ENCODE data around the gene ANKRD44.

ANKRD44 gene

DNA sequence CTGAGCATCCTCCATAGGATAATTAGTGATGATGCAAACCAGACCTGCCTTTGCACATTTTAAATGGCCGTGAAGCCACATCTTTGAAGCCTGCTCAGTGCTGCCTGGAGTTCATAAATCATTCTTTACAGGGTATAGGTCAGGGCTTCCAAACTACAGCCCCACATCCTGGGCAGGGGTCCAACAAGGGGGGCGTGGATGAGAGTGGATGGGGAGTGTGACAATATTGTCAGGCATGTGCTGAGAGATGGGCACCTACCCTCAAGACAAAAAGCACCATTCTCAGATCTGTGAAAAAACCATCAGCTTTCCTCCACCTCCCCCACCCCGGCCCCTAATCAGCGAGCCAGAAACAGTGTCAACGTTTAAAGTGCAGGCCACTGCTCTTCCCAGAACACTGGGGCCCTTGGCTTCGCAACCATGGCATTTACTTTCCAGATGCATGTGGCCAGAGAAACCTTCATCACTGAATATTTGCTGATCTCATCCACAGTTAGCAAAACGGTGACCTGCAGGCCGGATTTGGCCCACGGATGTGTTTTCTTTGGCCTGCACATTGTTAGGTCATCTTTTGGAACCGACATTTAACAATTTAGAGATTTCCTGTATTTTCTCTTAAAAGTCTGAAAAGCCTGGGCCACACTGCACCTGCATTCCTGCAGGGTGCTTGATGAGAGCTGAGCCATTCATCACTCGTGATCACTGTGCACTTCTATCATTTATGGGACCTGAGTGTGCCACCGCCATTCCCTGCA is 130.7 kb downstream of the ANKRD44 start:
- Mint-ChIP-seq H3K36me3 (ENCODE audit: low read depth) (peaks cover 35% of the 10 kb centered on the region), H3K27ac (no peak overlapping the region), H3K27me3 (ENCODE audit: low read depth) (no peaks in the 10 kb centered on the region), H3K4me1 (ENCODE audit: low read depth) (peaks cover 35% of the 10 kb centered on the region), H3K9me3 (no peaks in the 10 kb centered on the region), H3K4me3 (no peak overlapping the region)

DNA sequence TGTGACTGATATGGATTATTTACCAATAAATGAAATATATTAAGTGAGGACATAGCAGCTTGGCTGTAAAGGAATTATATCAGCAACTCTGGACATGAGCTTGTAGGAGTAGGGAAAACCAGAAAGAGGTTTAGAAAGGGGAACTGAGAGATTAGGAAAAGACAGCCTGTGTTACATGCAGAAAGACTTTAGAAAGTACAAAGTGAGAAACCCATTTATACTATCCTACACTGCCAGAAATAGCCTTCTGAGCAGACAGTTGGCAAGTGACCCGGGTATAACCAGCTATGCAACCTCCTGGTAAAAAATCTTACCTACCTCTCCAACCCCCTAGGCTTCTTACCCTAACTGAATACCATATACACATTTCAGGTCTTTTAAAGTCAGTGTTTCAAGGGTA is 134.1 kb downstream of the ANKRD44 start:
- Mint-ChIP-seq H3K9me3 (no peaks in the 10 kb centered on the region), H3K4me1 (ENCODE audit: low read depth) (peaks cover 15% of the 10 kb centered on the region), H3K36me3 (ENCODE audit: low read depth) (peaks cover 15% of the 10 kb centered on the region), H3K27me3 (ENCODE audit: low read depth) (no peaks in the 10 kb centered on the region), H3K4me3 (no peak overlapping the region), H3K27ac (no peak overlapping the region)

DNA sequence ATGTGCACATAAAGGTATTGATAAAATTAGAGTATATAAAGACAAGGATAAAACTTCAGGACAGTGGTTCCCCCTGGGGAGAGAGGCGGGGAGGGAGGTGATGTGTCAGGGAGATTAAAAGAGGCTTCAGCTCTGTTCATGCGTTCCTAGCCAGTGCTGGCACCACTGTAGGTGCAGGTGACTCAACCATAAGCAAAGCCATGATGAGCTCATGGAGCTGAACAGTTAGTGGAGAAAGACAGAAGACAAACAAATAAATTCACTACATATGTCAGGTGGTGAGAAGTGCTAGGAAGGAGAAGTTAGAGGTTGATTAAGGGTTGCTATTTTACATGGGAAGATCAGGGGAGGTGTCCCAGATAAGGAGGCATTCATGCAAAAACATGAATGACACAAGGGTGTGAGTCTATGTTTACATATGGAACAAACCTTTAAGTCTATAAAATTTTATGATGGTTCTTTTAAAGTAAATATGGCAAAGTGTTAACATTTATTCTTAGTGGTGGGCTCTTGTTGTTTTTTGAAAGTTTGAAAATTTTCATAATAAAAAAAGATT is 136.0 kb downstream of the ANKRD44 start:
- H3K4me1 Mint-ChIP-seq (ENCODE audit: low read depth) = peaks cover 18% of the 10 kb centered on the region
- no peak overlapping the region for H3K4me3 Mint-ChIP-seq
- no peaks in the 10 kb centered on the region for H3K9me3 Mint-ChIP-seq
- no peaks in the 10 kb centered on the region for H3K27me3 Mint-ChIP-seq (ENCODE audit: low read depth)
- H3K36me3 Mint-ChIP-seq (ENCODE audit: low read depth) = peaks cover 11% of the 10 kb centered on the region
- H3K27ac Mint-ChIP-seq = no peak overlapping the region

DNA sequence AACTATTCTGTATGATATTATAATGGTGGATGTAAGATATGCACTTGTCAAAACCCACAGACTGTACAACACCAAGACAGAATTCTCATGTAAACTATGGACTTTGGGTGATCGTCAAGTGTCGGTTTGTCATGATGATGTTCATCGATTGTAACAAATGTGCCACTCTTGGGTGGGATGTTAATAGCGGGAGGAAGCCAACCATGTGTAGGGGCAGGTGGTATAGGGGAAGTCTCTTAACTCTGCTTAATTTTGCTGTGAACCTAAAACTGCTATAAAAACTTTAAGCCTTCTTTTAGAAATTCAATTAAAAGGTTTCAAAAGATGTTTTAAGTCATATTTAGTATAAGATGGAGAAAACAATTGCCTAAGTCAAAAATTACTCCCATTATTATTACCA is 139.0 kb downstream of the ANKRD44 start:
- H3K9me3 Mint-ChIP-seq = no peaks in the 10 kb centered on the region
- H3K36me3 Mint-ChIP-seq (ENCODE audit: low read depth) = peaks cover 11% of the 10 kb centered on the region
- H3K4me3 Mint-ChIP-seq = no peak overlapping the region
- H3K4me1 Mint-ChIP-seq (ENCODE audit: low read depth) = peaks cover 34% of the 10 kb centered on the region
- H3K27me3 Mint-ChIP-seq (ENCODE audit: low read depth) = no peaks in the 10 kb centered on the region
- H3K27ac Mint-ChIP-seq = no peak overlapping the region

DNA sequence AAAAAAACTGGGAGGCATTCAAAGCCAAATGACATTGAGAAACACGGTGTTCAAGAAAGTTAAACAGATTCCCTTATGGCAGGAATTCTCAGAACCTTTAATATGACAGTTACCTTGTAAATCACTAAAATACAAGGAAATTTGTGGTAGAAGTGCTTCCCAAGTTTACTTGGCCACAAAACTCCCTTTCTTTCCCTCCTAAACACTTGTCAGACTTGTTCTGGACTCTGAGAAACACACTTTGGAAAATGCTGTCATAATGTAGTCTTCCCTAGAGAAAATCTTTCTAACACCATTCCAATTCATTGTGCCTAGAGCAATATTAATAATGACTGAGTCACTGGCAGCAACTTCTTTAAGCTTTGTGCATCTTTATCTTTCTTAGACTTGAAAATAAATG is 140.4 kb downstream of the ANKRD44 start:
- no peak overlapping the region for H3K4me3 Mint-ChIP-seq
- H3K36me3 Mint-ChIP-seq (ENCODE audit: low read depth) = peaks cover 11% of the 10 kb centered on the region
- H3K9me3 Mint-ChIP-seq = no peaks in the 10 kb centered on the region
- H3K27ac Mint-ChIP-seq = no peak overlapping the region
- H3K4me1 Mint-ChIP-seq (ENCODE audit: low read depth) = peaks cover 28% of the 10 kb centered on the region
- no peaks in the 10 kb centered on the region for H3K27me3 Mint-ChIP-seq (ENCODE audit: low read depth)

DNA sequence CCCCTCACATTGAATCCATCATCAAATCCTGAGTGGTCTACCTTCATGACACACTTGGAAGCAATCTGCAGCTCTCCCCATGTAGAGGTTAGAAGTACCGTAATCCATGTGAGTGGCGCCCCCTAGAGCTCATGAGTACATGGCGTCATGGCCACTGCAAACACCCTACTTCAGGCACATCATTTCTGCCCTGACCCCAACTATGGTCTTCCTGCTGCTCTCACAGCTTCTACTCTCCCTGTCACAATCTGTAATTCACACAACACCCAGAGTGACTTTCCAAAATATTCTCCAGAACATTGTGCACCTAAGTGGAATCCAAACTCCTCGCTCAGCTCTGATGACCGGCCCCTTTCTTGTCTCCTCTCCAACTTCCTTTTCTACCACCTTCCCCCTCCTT is 141.9 kb downstream of the ANKRD44 start:
- Mint-ChIP-seq H3K27ac (peak overlapping the region; percentile 21), H3K4me1 (ENCODE audit: low read depth) (peaks cover 30% of the 10 kb centered on the region), H3K9me3 (no peaks in the 10 kb centered on the region), H3K36me3 (ENCODE audit: low read depth) (peaks cover 13% of the 10 kb centered on the region), H3K27me3 (ENCODE audit: low read depth) (no peaks in the 10 kb centered on the region), H3K4me3 (no peak overlapping the region)

DNA sequence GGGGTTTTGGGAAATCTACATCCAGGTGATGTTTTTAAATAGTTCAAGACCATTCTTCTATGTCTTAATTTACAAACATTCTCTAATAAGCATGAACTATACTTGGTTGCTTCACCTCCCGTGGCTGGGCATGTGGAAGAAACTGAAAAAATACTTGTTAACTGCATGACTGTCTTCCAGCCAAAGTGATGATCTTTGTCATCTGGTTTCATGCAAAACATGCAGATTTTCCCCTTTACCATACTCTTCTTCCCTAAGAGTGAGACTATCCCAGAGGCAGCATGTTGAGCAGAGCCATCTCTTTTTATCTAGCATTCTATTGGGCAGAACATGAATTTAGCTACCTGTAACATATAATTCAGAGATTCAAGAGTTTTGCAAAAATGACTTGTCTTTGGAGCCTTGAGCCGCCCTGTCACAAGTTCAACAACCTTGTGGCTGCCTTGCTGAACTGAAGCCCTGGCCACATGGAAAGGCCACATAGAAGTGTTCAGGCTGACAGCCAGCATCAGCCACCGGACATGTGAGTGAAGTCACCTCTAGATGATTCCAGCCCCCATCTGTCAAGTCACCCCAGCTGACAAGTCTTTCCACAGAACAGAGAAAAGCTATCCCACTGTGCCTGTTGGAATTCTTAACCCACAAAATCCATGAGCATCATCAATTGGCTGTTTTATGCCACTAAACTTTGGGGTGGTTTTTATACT is 142.8 kb downstream of the ANKRD44 start:
- Mint-ChIP-seq H3K27ac (no peak overlapping the region), H3K27me3 (ENCODE audit: low read depth) (no peaks in the 10 kb centered on the region), H3K36me3 (ENCODE audit: low read depth) (peaks cover 16% of the 10 kb centered on the region), H3K4me3 (no peak overlapping the region), H3K4me1 (ENCODE audit: low read depth) (peaks cover 34% of the 10 kb centered on the region), H3K9me3 (no peaks in the 10 kb centered on the region)

DNA sequence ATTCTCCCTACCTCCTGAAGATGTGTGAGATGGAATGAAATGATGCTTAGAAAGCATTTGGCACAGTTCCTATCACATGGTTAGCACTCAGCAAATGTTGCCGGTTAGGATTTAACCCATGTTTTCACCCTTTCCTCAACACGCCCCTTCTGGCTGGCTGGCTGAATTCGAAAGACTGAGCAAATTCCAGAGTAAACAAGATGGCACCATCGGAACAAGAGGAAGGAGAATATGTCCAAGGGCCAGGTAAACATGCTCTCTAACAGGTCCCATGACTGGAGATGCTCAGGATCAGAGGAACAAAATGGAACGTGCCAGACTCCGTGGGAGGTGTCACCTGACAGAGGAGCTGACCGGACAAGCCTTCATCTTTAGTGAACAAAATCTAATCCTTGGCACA is 145.6 kb downstream of the ANKRD44 start:
- Mint-ChIP-seq H3K9me3 (no peaks in the 10 kb centered on the region), H3K4me1 (ENCODE audit: low read depth) (peaks cover 48% of the 10 kb centered on the region)

DNA sequence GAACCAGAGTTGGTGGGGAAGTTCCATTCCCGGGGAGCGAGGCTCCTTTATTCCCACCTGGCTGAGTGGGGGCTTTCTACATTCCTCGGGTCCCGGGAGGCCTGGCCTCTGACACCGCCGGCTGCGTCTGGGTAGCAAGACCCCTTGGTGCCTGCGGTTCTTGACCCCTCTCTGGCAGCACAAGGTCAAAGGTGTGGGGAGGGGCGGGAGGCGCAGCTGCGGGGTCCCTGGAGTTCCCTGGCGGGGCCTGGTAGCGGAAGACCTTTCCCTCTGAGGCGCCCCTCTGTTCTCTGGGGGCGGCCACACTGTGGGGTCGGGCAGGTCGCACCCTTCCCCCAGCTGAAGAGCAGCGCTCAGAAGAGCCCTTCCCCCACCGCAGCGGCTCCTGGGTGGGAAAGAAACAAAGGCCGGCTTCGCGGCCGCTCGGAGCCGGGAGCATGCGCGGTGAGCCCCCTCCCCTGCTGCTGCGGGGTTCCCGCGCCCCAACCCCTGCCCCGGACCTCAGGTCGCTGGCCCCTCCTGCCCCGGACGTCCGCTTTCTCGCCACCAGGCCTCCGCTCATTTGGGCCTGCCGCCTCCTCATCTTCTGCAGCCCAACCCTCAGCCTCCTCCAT is 146.3 kb downstream of the ANKRD44 start:
- H3K4me1 Mint-ChIP-seq (ENCODE audit: low read depth) = peaks cover 51% of the 10 kb centered on the region
- H3K9me3 Mint-ChIP-seq = no peaks in the 10 kb centered on the region
- H3K27ac Mint-ChIP-seq = peak overlapping the region; percentile 11
- H3K36me3 Mint-ChIP-seq (ENCODE audit: low read depth) = peaks cover 13% of the 10 kb centered on the region
- H3K27me3 Mint-ChIP-seq (ENCODE audit: low read depth) = no peaks in the 10 kb centered on the region
- no peak overlapping the region for H3K4me3 Mint-ChIP-seq

More for the DNA sequence above, 145.6 kb downstream of the ANKRD44 start:
- Mint-ChIP-seq H3K27me3 (ENCODE audit: low read depth) (no peaks in the 10 kb centered on the region), H3K4me3 (no peak overlapping the region), H3K27ac (no peak overlapping the region), H3K36me3 (ENCODE audit: low read depth) (peaks cover 13% of the 10 kb centered on the region)

DNA sequence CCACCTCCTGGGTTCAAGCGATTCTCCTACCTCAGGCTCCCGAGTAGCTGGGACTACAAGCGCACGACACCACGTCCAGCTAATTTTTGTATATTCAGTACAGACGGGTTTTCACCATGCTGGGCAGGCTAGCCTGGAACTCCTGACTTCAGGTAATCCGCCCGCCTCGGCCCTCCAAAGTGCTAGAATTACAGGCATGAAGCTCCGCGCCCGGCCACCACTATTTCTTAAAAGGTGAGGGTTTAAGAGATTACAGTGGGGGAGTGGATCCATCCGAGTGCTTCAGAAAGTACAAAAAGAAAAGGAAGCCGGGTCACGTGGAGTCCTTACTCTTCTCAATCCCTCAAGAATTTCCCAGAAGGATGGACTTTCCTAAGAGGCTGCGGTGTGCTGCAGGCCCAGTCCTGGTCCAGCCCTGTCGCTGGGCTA is 146.9 kb downstream of the ANKRD44 start:
- Mint-ChIP-seq H3K27ac (no peak overlapping the region), H3K4me3 (no peak overlapping the region), H3K4me1 (ENCODE audit: low read depth) (peaks cover 51% of the 10 kb centered on the region), H3K36me3 (ENCODE audit: low read depth) (peaks cover 17% of the 10 kb centered on the region), H3K9me3 (no peaks in the 10 kb centered on the region), H3K27me3 (ENCODE audit: low read depth) (no peaks in the 10 kb centered on the region)

DNA sequence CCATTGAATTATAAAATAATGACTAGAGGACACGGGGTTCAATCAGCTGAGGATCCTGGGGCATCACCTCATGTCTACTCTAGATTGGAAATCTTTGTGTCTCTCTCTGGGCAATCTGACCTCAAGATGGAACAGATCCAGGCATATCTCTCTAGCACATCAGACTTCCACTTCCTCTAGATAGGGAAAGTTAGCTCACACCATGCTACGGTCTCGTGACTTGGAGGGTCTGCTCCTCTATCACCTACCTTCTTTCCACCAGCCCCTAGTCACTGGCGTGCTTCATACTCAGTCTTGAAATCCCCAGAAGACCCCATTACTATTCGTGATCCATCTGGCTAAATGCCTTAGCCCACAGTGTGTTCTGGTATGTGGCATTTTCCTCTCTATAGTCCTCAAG is 148.8 kb downstream of the ANKRD44 start:
- Mint-ChIP-seq H3K27me3 (ENCODE audit: low read depth) (no peaks in the 10 kb centered on the region), H3K27ac (peak overlapping the region; percentile 3), H3K9me3 (no peaks in the 10 kb centered on the region), H3K4me3 (no peak overlapping the region), H3K36me3 (ENCODE audit: low read depth) (peaks cover 21% of the 10 kb centered on the region), H3K4me1 (ENCODE audit: low read depth) (peaks cover 51% of the 10 kb centered on the region)

DNA sequence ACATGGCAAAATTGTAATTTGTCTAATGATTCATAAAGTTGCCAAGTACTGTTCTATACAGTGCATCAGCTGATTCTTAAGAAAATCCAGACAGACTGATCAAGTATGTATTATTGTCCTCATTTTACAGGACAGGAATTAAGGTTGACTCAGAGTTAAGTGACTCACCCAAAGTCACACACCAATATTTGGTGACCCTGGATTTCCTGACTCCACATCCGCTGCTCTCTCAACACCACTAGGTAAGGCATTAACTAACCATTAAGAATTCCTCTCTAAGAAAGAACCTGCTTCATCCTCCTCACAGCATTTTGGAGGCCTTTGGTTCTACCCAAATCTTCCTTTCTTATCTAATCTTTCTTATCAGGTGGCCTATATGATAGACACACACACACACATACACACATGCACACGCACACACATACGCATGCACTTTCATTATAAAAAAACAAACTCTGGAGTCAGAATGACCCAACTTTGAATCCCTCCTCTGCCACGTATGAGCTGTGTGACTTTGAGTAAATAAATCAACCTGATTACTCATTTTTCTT is 150.8 kb downstream of the ANKRD44 start:
- H3K4me3 Mint-ChIP-seq = no peak overlapping the region
- H3K27me3 Mint-ChIP-seq (ENCODE audit: low read depth) = no peaks in the 10 kb centered on the region
- peaks cover 27% of the 10 kb centered on the region for H3K36me3 Mint-ChIP-seq (ENCODE audit: low read depth)
- peaks cover 47% of the 10 kb centered on the region for H3K4me1 Mint-ChIP-seq (ENCODE audit: low read depth)
- no peaks in the 10 kb centered on the region for H3K9me3 Mint-ChIP-seq
- H3K27ac Mint-ChIP-seq = peak overlapping the region; percentile 23

DNA sequence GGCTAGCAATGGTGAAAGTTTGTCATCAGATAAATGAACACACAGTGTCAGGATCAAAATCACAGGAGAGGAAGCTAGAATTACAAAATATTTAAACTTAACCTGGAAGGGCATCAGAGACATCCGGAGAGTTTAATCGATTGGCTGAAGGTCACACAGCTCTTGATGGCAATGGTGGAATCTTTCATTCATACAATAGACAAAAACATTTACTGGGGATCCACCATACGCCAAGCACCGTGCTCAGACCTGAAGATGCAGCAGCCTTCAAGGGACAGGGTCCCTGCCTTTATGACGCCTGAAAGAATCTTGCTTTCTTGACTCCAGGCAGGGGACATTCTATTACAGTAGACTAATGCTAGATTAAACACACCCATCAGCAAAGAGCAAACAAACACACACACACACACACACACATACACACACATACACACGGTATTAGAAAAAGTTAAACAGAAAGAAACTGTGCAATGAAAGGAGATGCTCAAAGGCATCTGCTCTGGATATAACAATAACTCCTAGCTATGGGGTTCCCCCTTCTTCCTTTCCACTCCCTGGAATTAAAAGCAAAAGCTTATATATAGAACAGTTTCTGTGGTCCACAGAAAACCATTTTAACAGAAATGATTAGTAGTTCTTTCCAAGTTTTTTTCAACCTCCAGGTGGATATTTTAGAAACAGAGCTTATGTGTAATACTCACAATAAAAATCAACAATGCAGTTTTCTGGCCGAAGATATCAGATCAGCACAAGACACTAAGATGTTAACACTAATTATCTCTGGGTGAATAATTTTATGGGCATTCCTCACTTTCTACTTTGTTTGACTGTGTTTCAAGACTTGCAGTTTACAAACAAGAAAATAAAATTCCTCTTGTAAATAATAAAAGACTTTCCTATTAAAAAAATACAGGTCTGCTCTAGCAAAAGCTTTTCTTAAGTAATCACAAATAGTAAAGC is 151.7 kb downstream of the ANKRD44 start:
- Mint-ChIP-seq H3K4me3 (no peak overlapping the region), H3K27ac (no peak overlapping the region), H3K36me3 (ENCODE audit: low read depth) (peaks cover 26% of the 10 kb centered on the region), H3K27me3 (ENCODE audit: low read depth) (no peaks in the 10 kb centered on the region), H3K4me1 (ENCODE audit: low read depth) (peaks cover 47% of the 10 kb centered on the region), H3K9me3 (no peaks in the 10 kb centered on the region)
